Ishikawa (cell line): ENCODE data around the gene ETFRF1.

Experiments used
- EGR1 ChIP-seq: IDR thresholded peaks from 2 replicates; pipeline ENCODE4 v1.6.1; 2012
- FOXM1 ChIP-seq: IDR thresholded peaks from 2 replicates; pipeline ENCODE4 v1.6.1; 2012; ENCODE audit warnings: low read depth, borderline replicate concordance
- NFIC ChIP-seq: IDR thresholded peaks from 2 replicates; pipeline ENCODE4 v1.6.1; 2012
- RAD21 ChIP-seq: IDR thresholded peaks from 2 replicates; pipeline ENCODE4 v1.6.1; 2012; ENCODE audit warnings: low read depth
- REST ChIP-seq: IDR thresholded peaks from 2 replicates; pipeline ENCODE4 v1.6.1; 2012; ENCODE audit warnings: low read depth, mild to moderate bottlenecking
- TAF1 ChIP-seq: IDR thresholded peaks from 2 replicates; pipeline ENCODE4 v1.6.1; 2012; ENCODE audit warnings: low read depth, mild to moderate bottlenecking
- TCF12 ChIP-seq: IDR thresholded peaks from 2 replicates; pipeline ENCODE4 v1.6.1; 2012; ENCODE audit warnings: low read depth
- YY1 ChIP-seq: IDR thresholded peaks from 2 replicates; pipeline ENCODE4 v1.6.1; 2012; ENCODE audit warnings: low read depth
- TF ChIP-seq, protein P1 (sequence below): IDR thresholded peaks from 2 replicates; pipeline ENCODE4 v1.6.1; 2012
- TF ChIP-seq, protein P2 (sequence below): IDR thresholded peaks from 2 replicates; pipeline ENCODE4 v1.6.1; 2012

The ETFRF1 gene

GRCh38 chr12:25253371-25254068 is 58.5 kb downstream of the ETFRF1 start:
- TF ChIP-seq FOXM1 (no peak), YY1 (no peak), TAF1 (no peak), RAD21 (no peak)
- TF ChIP-seq, protein P1, sequence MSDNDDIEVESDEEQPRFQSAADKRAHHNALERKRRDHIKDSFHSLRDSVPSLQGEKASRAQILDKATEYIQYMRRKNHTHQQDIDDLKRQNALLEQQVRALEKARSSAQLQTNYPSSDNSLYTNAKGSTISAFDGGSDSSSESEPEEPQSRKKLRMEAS = no peak
- TF ChIP-seq, protein P2, sequence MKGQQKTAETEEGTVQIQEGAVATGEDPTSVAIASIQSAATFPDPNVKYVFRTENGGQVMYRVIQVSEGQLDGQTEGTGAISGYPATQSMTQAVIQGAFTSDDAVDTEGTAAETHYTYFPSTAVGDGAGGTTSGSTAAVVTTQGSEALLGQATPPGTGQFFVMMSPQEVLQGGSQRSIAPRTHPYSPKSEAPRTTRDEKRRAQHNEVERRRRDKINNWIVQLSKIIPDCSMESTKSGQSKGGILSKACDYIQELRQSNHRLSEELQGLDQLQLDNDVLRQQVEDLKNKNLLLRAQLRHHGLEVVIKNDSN = no peak

DNA sequence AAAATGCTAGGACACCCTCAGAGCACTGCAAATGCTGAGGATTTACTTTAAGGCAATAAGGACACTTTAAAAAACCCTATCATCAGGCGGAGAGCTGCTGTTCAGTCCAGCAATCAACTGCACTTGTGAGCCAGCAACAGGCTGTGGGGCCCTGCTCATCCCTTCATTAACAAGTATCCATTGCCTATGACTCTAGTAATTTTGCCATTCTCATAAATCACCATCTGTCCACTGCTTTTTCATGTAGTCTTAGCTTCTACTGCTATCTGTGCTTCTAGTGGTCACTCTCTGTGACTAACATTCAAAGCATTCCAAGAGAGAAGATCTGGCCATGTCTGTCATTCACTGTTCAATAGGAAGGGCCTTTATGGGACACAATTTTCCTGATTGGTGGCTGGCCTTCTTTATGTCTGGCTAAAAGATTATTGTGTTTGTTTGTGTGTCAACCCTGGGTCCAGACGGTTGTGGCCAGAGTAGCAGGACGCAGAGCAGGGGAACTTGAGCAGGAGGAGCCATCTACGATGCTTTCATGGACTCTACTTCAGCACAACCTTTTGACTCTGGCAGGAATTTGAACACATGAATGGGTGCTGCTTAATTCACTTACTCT is 59.3 kb downstream of the ETFRF1 start:
- TF ChIP-seq EGR1 = no peak
- TF ChIP-seq NFIC = no peak
- TF ChIP-seq, protein P1 = no peak
- TF ChIP-seq FOXM1 = no peak
- TF ChIP-seq TCF12 = no peak
- TF ChIP-seq TAF1 = no peak
- no peak for TF ChIP-seq REST
